Muscle layer of colon (tissue), 2 donors: Measurements from ENCODE around the gene VPREB1.
"Not testable (repeated sequence)": the region's sequence is repeated elsewhere in the genome, so short reads cannot be mapped to it uniquely, and the experiment has no call there.

Experiments
- H3K27ac ChIP-seq: one replicate; pipeline ENCODE4 v1.7.0; 2013; ENCODE audit warnings: low read depth, mild to moderate bottlenecking, low read length, moderate library complexity
- H3K27me3 ChIP-seq, 2 donors: one replicate each; pipeline ENCODE4 v1.7.0; 2013; ENCODE audit warnings: low read length in 2 of 2, mild to moderate bottlenecking in 2 of 2; ENCODE audit not compliant: insufficient read depth in 2 of 2, control insufficient read depth in 1 of 2
- H3K36me3 ChIP-seq: one replicate; pipeline ENCODE4 v1.7.0; 2013; ENCODE audit warnings: mild to moderate bottlenecking, low read length; ENCODE audit not compliant: insufficient read depth
- H3K4me1 ChIP-seq: one replicate; pipeline ENCODE4 v1.7.0; 2013; ENCODE audit warnings: mild to moderate bottlenecking, low read length; ENCODE audit not compliant: insufficient read depth
- H3K4me3 ChIP-seq, 2 donors: one replicate each; pipeline ENCODE4 v1.7.0; 2013; ENCODE audit warnings: low read length in 2 of 2, low read depth in 1 of 2, mild to moderate bottlenecking in 1 of 2, moderate library complexity in 1 of 2
- H3K9ac ChIP-seq: one replicate; pipeline ENCODE4 v1.7.0; 2013; ENCODE audit warnings: low read length
- H3K9me3 ChIP-seq: one replicate; pipeline ENCODE4 v1.7.0; 2013; ENCODE audit warnings: mild to moderate bottlenecking, low read length
- donor health status: abdominal sarcoma.
- donor health status: Adenocarcinoma of cecum.

VPREB1 gene

DNA sequence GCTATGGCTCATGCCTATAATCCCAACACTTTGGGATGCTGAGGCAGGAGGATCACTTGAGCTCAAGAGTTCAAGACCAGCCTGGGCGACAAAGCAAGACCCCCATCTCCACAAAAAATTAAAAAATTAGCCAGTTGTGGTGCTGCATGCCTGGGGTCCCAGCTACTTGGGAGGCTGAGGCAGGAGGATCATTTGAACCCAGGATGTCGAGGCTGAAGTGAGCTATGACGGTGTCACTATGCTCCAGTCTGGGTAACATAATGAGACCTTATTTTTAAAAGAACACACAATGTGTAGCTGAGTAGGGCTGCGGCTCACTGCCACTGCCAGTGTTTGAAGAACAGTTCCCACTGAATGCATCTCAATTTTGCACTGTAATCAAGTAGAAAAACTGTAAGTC is 7.1 kb upstream of the VPREB1 start:
- Histone ChIP-seq H3K36me3 (no peaks in the 10 kb centered on the region), H3K27ac (no peak overlapping the region), H3K9me3 (no peaks in the 10 kb centered on the region)

GRCh38 chr22:22239311-22239939 is 5.2 kb upstream of the VPREB1 start:
- no peaks in the 10 kb centered on the region for H3K9me3 ChIP-seq
- H3K9ac ChIP-seq: no peak overlapping the region
- no peaks in the 10 kb centered on the region for H3K36me3 ChIP-seq
- no peaks in the 10 kb centered on the region for H3K27me3 ChIP-seq
- no peak overlapping the region for H3K27ac ChIP-seq
- H3K4me3 ChIP-seq: no peak overlapping the region
- no peaks in the 10 kb centered on the region for H3K4me1 ChIP-seq

More for the DNA sequence above, 7.1 kb upstream of the VPREB1 start:
- no peaks in the 10 kb centered on the region for H3K4me1 ChIP-seq
- no peak overlapping the region for H3K4me3 ChIP-seq
- H3K9ac ChIP-seq: no peak overlapping the region
- no peaks in the 10 kb centered on the region for H3K27me3 ChIP-seq

- Histone ChIP-seq H3K9ac (no peak overlapping the region), H3K36me3 (no peaks in the 10 kb centered on the region), H3K27ac (no peak overlapping the region), H3K4me1 (no peaks in the 10 kb centered on the region), H3K4me3 (no peak overlapping the region), H3K9me3 (no peaks in the 10 kb centered on the region), H3K27me3 (peaks cover 0 to under 1% of the 10 kb centered on the region in 2 donors)
Observed at GRCh38 chr22:22241554-22241898, 3.1 kb upstream of the VPREB1 start.

DNA sequence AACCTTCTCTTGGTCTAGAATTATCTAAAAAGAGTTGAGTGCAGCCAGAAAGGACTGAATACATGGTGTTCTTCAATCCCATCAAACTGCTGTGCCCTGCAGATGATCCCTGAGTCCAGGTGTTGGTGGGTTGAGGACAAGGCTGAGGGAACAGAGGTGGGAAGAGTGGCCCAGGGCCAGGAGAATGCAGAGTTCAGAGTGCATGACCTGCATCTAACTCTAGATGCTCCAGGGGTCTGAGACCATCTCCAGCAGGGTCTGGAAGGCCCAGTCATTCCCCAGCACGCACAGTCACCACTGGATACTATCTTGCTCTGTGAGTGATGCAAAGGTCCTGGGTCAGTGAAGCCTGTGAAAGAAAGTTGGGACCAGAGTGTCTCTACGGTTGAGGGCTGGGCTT is 2.1 kb upstream of the VPREB1 start:
- H3K4me1 ChIP-seq: no peaks in the 10 kb centered on the region
- H3K27ac ChIP-seq: no peak overlapping the region
- no peak overlapping the region for H3K4me3 ChIP-seq
- H3K36me3 ChIP-seq: no peaks in the 10 kb centered on the region
- H3K9me3 ChIP-seq: no peaks in the 10 kb centered on the region
- peaks cover 0 to 5% of the 10 kb centered on the region in 2 donors for H3K27me3 ChIP-seq
- no peak overlapping the region for H3K9ac ChIP-seq

DNA sequence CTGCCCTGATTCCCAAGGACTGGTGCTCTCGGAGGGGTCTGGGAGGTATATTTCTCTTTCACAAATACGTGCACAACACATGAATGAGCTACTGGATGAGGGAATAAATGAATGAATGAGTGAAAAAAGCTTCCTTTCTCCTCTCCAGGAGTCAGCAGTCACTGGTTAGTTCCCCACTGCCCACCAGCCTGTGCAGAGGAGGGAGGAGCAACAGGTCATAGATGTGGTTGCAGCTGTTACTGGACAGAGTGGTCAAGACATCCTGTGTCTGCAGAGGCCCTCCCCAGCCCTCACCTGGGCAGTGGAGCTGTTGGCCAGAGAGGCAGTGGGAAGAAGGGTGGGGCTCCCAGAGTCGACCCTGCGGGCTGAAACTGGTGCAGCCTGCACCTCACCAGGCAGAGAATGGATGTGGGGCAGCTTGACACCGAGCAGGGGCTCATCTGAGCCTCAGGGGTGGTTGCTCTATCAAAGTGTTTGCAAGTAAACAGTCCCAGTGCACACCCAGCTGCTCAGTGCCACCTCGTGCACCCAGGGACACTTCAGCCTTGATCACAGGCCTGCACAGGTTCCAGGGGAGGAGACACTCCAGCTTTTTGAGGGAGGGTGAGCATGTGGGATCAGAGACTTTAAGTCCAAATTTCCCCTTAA is 1.4 kb upstream of the VPREB1 start:
- Histone ChIP-seq H3K9ac (no peak overlapping the region), H3K9me3 (no peaks in the 10 kb centered on the region), H3K4me3 (no peak overlapping the region), H3K36me3 (no peaks in the 10 kb centered on the region), H3K27me3 (peaks cover 0 to 5% of the 10 kb centered on the region in 2 donors), H3K4me1 (no peaks in the 10 kb centered on the region), H3K27ac (no peak overlapping the region)

GRCh38 chr22:22245256-22245909 is 797 bp downstream of the VPREB1 start:
- no peaks in the 10 kb centered on the region for H3K9me3 ChIP-seq
- H3K27me3 ChIP-seq: peaks cover 0 to 5% of the 10 kb centered on the region in 2 donors
- no peak overlapping the region for H3K4me3 ChIP-seq
- no peak overlapping the region for H3K9ac ChIP-seq
- H3K36me3 ChIP-seq: no peaks in the 10 kb centered on the region
- no peak overlapping the region for H3K27ac ChIP-seq
- no peaks in the 10 kb centered on the region for H3K4me1 ChIP-seq

DNA sequence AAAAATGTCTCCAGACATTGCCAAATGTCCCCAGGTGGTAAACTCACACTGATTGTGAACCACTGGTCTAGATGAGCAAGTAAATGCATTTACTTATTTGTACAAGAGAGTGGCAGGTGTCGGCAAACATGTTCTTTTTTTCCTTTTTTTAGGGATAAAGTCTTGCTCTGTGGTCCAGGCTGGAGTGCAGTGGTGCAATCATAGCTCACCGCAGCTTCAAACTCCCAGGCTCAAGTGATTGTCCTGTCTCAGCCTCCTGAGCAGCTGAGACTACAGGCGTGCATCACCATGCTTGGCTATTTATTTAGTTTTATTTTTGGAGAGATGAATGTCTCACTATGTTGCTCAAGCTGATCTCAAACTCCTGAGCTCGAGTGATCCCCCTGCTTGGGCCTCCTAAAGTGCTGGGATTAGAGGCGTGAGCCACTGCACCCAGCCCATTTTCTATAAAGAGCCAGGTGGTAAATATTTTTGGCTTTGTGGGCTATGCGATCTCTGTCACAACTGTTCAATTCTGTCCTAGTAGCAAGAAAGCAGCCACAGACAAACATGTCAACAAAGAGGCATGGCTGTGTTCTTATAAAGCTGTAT is 1.4 kb downstream of the VPREB1 start:
- Histone ChIP-seq H3K9me3 (no peaks in the 10 kb centered on the region), H3K27ac (no peak overlapping the region), H3K4me1 (no peaks in the 10 kb centered on the region), H3K27me3 (peaks cover 0 to 5% of the 10 kb centered on the region in 2 donors), H3K4me3 (no peak overlapping the region), H3K36me3 (no peaks in the 10 kb centered on the region), H3K9ac (no peak overlapping the region)

- Histone ChIP-seq H3K9me3 (no peaks in the 10 kb centered on the region), H3K36me3 (no peaks in the 10 kb centered on the region), H3K4me1 (no peaks in the 10 kb centered on the region), H3K27ac (no peak overlapping the region), H3K27me3 (peaks cover 0 to 5% of the 10 kb centered on the region in 2 donors), H3K4me3 (no peak overlapping the region), H3K9ac (no peak overlapping the region)
Observed at GRCh38 chr22:22246706-22247105, 2.1 kb downstream of the VPREB1 start.

GRCh38 chr22:22248878-22249277 is 4.3 kb downstream of the VPREB1 start:
- peaks cover 0 to 5% of the 10 kb centered on the region in 2 donors for H3K27me3 ChIP-seq
- no peaks in the 10 kb centered on the region for H3K4me1 ChIP-seq
- no peak overlapping the region for H3K4me3 ChIP-seq
- no peaks in the 10 kb centered on the region for H3K36me3 ChIP-seq
- no peaks in the 10 kb centered on the region for H3K9me3 ChIP-seq
- H3K27ac ChIP-seq: no peak overlapping the region
- H3K9ac ChIP-seq: no peak overlapping the region

GRCh38 chr22:22250651-22251050 is 6.1 kb downstream of the VPREB1 start:
- not testable (repeated sequence) for H3K4me3 ChIP-seq, H3K4me1 ChIP-seq, H3K9me3 ChIP-seq, H3K27ac ChIP-seq, H3K9ac ChIP-seq, H3K36me3 ChIP-seq, H3K27me3 ChIP-seq

DNA sequence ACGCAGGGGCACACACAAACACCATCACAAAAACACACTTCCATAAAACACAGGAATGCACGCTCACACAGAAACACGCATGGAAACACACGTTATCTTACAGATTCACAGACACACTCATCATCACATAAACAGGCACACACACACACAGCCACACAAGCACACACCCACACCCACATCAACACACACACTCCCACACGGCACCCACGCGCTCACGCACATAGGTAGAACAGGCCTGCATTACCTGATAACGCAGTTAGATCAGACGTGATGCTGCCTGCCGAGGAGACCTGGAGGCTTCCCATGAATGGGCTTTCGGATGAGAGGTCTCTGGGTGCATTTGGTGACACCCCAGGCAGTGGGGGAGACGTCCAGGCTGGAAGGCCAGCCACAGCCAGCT is 11.5 kb downstream of the VPREB1 start:
- not testable (repeated sequence) for H3K27me3 ChIP-seq, H3K9me3 ChIP-seq, H3K9ac ChIP-seq, H3K36me3 ChIP-seq, H3K27ac ChIP-seq, H3K4me1 ChIP-seq, H3K4me3 ChIP-seq
